GM13977 (cell line): ENCODE data around the gene MYCL.

Experiments used
- DNase-seq: peaks from one replicate; pipeline ENCODE4 v3.0.0; 2012; ENCODE audit warnings: low spot score
- in situ Hi-C: fragments of 300-500 bp; cut with MboI; formaldehyde crosslinking; loops from one replicate; pipeline ENCODE4 v1.12.0; 2022; ENCODE audit warnings: low sequenced_read_pairs, low pct_unique_long_range_greater_than_20kb, mixed read lengths, inconsistent platforms; ENCODE audit not compliant: unreplicated experiment
- TF ChIP-seq, protein P1 (sequence below): IDR thresholded peaks from 2 replicates; pipeline ENCODE4 v1.5.1; 2012; ENCODE audit warnings: mild to moderate bottlenecking, control low read depth; ENCODE audit not compliant: insufficient read depth; ENCODE audit errors: extremely low read depth, missing control alignments

The MYCL gene

DNA sequence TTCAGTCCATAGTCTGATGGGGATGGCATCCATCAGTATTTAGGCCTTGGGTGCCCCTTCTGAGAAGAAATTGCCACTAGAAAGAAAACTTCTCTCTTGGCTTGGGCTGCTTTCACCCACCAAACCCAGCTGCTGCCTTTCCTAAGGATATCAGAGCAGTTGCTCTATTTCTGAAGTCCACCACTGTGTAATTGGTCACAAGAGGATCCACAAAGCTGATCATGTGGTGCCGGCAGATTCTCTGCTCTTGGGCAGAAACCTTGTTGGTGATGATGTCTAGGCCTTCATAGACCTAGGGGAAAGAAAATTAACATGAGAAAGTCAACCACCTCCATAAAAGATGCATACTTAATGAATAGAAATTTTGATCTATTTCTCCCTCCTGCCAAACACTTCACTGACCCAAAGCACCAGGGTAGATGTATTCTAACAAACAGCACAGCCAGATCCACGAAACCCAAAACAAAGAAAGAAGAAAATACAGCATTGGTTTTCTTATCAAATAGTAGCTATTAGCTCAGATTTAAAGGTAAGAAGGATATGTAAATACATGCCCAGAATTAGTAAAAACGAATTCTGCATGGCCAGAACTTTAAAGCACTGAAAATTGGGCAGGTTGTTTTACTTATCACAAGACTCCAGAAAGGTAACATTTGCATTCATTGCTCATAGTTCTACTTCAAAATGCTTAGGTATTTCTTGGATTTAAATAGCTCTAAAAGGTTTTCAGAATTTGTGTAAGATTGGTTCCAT lies 44.4 kb downstream of the MYCL start:
- no peak for DNase-seq
- TF ChIP-seq, protein P1, sequence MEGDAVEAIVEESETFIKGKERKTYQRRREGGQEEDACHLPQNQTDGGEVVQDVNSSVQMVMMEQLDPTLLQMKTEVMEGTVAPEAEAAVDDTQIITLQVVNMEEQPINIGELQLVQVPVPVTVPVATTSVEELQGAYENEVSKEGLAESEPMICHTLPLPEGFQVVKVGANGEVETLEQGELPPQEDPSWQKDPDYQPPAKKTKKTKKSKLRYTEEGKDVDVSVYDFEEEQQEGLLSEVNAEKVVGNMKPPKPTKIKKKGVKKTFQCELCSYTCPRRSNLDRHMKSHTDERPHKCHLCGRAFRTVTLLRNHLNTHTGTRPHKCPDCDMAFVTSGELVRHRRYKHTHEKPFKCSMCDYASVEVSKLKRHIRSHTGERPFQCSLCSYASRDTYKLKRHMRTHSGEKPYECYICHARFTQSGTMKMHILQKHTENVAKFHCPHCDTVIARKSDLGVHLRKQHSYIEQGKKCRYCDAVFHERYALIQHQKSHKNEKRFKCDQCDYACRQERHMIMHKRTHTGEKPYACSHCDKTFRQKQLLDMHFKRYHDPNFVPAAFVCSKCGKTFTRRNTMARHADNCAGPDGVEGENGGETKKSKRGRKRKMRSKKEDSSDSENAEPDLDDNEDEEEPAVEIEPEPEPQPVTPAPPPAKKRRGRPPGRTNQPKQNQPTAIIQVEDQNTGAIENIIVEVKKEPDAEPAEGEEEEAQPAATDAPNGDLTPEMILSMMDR, result no peak
- in situ Hi-C loops, result no loop called here

DNA sequence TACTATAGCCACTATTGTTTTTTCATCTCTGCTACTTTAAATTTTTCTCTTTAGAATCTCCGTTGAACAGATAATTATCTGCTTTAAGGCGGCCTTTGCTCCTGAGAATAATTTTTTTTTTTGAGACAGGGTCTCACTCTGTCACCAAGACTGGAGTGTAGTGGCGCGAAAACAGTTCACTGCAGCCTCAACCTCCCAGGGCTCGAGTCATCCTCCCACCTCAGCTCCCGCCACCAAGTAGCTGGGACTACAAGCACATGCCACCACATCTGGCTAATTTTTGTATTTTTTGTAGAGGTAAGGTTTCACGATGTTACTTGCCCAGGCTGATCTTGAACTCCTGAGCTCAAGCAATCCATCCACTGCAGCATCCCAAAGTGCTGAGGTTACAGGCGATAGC lies 47.0 kb downstream of the MYCL start:
- TF ChIP-seq, protein P1, result no peak
- no peak for DNase-seq
- in situ Hi-C loops, result no loop called here

DNA sequence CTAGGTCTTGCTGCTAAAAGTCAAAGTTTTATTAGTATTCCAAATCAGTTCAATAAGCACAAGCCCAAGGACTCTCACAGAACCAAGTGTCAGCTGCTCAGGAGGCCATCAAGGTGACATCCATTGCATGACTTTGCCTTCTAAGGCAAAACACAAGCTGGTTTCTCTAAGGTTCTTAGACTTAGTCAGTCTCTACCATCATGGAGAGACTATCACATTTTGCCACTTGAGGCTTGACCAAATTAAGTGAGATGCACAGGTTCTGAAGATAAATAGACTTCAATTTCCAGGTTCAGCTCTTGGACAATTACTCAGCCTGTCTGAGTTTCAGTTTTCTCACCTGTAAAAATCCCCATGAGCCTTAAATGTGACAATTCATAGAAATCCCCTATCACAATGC lies 47.4 kb downstream of the MYCL start:
- in situ Hi-C loops, result no loop called here

DNA sequence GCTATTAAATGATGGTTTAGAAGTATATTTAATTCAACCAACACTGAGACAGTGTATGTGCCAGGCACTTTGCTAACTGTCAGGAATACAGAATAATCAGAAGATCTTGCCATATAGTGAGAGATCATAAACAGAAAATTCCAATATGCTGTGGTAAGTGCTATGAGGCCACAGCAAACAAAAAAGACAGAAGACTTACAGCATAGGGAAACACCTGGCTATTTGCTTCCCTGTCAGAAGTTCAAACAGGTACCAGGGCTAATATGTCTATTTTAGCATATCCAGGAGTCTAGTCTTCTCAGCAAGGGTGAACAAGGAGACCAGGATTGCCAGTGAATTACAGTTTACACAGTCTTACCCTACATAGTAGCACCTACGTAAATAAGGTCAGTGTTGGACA lies 48.8 kb downstream of the MYCL start:
- DNase-seq, result no peak
- in situ Hi-C loops, result no loop called here
- TF ChIP-seq, protein P1, result no peak

More for the DNA sequence above, 47.4 kb downstream of the MYCL start:
- no peak for DNase-seq
- TF ChIP-seq, protein P1, result no peak

DNA sequence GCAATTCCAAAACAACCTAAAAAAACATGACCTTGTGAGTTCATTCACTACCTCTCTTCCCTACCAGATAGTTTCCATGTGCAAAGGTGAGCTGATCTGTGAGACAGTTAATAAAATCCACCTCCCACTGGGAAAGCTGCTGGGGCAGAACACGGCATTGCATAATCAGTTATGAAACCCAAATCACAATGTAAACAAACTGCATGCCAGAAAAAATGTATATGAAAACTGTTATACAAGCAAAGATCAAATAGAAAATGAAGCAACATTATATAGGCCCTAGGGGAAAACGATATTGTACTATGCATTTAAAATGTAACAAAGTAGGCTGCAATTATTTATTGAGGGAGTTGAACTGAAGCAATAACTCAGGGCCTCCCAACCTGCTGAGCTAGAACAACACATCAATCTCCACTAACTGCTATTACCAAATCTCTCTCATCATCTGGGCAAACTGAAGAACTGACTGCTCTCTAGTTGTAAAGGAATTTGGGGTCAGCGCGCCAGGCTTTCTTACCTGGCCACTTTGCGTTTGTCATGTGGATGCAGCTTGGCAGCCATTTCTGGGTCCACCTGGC lies 49.4 kb downstream of the MYCL start:
- no peak for DNase-seq
- in situ Hi-C loops, result no loop called here

DNA sequence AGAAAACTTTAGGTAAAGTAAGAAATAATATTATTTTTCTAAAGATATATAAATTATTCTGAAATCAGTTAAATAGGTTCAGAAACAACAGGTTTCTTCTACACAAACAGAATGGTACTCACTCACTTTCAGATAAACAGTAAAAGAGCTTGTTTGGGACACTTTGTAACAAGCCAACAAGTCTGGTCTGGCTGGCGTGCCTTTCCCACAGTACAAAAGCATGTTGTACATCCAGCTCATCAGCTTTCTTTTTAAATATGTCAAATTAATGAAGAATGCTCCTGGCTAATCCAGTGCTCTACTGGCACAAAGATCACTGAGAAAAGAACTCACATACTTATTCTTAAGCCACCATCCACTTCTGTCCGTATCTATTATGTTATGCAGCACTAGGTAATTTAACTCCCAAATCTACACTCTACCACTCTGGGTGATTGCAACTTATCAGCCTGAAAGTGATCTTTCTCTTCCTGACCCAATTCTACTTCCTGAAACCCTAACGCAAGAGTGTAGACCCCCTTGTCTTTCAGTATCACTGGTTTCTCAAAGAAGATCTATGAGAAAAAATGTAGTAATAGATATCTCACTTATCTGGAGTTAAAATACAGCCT lies 51.0 kb downstream of the MYCL start:
- TF ChIP-seq, protein P1, result no peak
- DNase-seq, result no peak

More for the DNA sequence above, 49.4 kb downstream of the MYCL start:
- TF ChIP-seq, protein P1, result no peak

More for the DNA sequence above, 51.0 kb downstream of the MYCL start:
- in situ Hi-C loops, result no loop called here
